GM19397 (cell line): ENCODE data around the gene CSTB.

Experiments
- ATAC-seq: cut with Tn5 transposase; IDR thresholded peaks from one replicate; pipeline ENCODE4 v1.9.1; 2021; ENCODE audit warnings: mild to moderate bottlenecking, moderate library complexity; ENCODE audit not compliant: unreplicated experiment

Gene CSTB

GRCh38 chr21:43769325-43769958 is 6.7 kb downstream of the CSTB start:
- no peak for ATAC-seq

- ATAC-seq = no peak
These were observed 7.3 kb downstream of the CSTB start for GRCh38 chr21:43768868-43769167.

GRCh38 chr21:43767984-43768867 is 7.9 kb downstream of the CSTB start:
- ATAC-seq = no peak

DNA sequence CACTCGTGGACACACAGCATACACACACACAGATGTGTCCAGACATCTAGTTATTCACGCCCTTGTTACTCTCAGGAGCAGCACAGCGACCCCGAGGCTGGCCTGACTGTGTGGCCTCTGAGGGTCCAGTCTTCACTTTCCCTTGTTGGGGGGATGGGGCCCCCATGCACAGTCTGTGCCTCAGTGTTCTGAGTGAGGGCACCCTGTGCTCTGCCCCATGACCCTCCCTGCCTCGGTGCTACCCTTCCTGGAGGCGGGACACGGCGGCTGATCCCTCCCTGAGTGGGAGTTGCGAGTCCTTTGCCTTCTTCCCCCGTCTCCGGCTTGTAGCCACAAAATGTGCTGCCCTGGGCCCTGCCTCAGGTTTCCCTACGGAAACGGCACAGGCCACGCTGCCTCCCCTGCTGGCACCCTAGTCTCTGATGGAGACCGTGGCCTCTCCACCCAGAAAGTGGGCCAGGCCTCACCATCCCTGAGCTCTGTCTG is 8.6 kb downstream of the CSTB start:
- no peak for ATAC-seq

DNA sequence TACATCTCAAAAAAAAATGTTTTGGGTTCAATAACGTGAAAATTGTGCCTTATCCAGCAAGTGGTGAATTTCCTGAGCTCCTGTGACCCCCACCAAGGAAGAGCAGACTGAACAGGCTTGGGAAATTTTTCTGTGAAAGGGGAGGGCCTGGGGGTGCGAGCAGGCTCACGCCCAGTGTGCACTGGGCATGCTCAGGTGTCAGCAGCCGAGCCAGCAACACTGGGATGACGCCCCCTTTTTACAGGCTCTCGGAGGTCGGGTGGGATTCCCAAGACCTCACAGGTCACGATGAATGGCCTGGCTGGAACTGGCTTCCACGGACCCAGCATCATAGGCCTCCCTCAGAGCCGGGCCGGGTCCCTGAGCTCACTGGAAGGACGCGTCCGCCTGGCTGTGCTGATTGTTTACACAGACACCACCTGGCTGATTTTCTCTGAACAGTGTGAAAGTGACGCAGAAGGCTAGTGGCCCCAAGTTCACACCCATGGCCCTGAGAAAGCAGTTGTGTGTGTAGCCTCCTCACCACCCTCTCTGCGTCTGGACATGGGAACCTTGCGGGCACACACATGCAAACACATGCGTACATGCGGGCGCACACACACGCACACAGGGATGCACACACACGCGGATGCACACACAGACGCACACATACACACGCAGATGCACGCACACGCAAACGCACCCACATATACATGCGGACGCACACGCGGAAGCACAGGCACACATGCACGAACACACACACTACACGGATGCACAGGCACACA is 9.2 kb downstream of the CSTB start:
- no peak for ATAC-seq

DNA sequence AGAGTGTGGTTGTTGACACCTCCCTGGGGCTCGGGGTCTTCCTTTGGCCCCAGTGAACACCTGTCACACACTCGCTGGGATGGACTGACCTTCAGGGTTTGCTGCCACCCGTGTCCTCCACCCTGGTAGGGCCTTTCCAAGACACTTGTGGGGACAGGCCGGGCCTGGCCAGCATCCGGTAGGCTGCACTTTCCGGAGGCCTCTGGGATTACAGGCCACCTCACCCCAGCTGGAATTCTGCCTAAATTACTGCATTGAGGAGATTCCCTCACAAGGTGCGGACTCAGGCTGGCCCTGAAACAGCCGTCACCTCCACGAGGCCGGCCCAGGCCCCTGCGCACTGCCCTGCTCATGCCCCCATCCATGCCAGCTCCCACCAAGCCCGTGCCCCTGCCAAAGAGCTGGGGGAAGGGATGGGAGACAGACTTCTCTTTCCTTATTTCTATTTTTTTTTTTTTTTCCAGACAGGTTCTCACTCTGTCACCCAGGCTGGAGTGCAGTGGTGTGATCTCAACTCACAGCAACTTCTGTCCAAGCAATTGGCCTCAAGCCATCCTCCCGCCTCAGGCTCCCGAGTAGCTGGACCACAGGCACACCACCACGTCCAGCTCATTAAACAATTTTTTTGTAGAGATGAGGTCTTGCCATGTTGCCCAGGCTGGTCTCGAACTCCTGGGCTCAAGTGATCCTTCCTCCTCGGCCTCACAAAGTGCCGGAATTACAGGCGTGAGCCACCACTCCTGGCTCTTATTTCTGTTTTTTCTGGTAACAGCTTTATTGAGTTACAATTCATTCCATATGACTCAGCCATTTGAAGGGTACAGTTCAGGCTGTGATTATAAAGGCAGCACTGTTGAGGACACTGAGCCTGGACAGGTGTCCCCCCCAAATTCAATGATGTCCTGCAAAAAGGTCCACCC is 11.3 kb downstream of the CSTB start:
- no peak for ATAC-seq

DNA sequence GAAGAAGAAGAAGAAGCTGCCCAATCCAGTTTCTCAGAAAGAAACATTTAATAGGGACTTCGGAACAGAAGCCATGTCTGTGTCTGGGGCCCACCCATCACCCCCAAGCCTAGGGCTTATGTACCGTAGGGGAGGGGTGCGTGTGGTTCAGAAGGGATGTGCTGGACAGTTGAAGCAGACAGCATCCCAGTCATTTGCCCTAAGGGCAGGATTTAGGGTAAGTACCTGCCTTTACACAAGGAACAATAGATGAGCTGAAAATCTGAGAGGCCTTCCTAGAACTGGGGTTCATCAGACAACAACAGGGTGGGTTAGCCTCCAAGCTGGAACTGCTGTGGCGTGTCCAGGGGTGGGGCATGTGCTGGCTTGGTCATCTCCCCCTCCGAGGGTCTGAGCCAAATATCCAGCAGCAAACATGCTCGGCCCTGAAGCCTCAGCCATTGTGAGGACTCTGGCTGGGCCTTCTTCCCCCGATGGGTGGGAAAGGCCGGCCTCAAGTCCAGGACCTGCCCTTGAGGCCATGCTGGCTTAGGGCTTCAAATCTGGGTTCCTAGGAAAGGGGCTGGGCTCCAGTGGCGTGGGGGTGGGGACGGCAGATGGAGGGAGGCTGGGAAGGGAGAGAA is 12.1 kb downstream of the CSTB start:
- ATAC-seq = no peak

- no peak for ATAC-seq
These were observed 13.6 kb downstream of the CSTB start for GRCh38 chr21:43762303-43763128.

GRCh38 chr21:43761886-43762285 is 14.2 kb downstream of the CSTB start:
- ATAC-seq = no peak

GRCh38 chr21:43760391-43760958 is 15.6 kb downstream of the CSTB start:
- no peak for ATAC-seq

DNA sequence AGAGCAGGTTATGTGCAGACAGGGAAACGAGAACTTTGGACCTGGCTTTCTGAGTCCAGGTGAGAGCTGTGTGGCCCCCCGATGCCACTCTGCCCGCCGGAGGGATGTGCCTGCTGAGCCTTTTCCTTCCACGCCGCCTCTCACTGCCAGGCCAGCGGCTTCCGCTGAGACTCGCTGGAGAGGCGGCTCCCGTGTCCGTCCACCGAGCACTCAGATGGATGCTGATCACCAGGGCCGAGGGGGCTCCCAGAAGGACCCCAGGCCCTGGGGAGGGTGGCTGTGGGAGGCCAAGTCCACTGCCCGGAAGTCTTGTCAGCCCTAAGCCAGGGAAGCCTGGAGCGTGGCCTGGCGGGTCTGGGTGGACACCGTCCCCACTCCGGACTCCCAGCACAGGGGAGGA is 16.5 kb downstream of the CSTB start:
- ATAC-seq = no peak

- ATAC-seq = no peak
These were observed 17.3 kb downstream of the CSTB start for GRCh38 chr21:43758811-43759210.

GRCh38 chr21:43758111-43758641 is 17.9 kb downstream of the CSTB start:
- no peak for ATAC-seq

DNA sequence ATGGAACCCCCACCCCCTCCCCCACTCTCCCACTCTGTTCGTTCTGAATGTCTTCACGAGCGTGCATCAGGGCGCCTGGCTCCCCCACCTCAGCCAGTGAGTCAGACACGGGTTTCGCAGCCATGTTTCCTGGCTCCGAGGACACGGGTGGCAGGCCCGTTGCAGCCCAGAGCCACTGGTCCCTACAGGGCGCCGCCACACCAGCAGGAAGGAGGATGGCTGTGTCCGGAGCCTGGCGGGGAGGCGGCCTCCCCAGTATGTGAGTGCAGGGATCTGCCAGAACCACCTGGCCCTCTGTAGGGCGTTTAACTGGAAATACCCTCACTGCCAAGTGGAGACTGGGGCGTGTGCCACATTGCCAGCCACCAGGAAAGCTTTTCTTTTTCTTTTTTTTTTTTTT is 18.5 kb downstream of the CSTB start:
- no peak for ATAC-seq

DNA sequence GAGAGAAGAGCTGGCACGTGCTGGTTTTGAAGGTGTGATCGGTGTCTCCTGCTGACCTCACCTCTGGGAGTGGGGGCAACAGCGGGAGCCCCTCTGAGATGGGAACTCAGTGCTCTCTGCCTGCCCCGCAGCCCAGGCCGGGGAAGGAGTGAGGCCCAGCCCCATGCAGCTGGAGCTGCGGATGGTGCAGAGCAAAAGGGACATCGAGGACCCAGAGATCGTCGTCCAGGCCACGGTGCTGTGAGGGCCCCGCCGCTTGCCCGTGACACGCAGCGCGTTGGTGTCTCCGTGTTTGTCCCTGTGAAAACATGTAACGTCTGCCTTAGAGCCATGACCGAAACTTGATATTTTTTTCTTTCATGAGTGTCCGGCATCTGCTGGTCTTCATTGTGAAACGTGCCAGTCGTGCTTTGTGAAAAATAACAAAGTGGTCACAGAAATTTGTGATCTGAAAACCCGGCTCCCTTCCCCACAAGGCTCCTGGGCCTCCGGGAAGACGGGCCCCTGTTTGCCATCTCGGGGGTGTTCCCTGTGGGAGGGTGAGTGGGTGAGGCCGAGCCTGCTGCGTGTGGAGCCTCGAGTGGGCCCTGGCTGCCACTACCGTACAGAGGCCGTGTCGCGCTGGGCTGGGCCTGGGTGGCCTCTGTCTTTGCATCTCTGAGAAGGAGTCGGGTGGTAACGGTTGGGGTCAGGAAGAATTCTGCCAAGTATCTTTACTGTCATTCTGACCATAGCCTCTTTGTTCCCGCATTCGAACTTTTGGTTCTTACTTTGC is 20.1 kb downstream of the CSTB start:
- ATAC-seq = no peak

- ATAC-seq = no peak
These were observed 20.9 kb downstream of the CSTB start for GRCh38 chr21:43754948-43755781.

DNA sequence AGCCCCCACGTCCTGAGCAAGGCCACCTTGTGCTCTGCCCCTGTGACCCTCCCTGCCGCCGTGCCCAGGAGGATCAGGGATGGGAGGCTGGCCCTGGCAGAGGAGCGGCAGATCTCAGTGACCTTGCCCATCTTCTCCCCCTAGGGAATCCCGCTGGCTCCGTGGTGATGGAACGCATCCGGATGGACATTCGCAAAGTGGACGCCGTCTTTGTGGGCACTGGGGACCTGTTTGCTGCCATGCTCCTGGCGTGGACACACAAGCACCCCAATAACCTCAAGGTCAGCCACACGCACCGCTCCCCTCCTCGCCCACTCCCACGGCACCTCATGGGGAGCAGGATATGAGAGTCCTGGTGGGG is 22.7 kb downstream of the CSTB start:
- ATAC-seq = no peak
